Medulla oblongata (tissue), 1 donor: ENCODE data around the gene FAM78A.

Source experiments
- DNase-seq: peaks from one replicate; pipeline ENCODE4 v3.0.0-alpha.2; 2015; ENCODE audit errors: extremely low spot score

The FAM78A gene, protein sequence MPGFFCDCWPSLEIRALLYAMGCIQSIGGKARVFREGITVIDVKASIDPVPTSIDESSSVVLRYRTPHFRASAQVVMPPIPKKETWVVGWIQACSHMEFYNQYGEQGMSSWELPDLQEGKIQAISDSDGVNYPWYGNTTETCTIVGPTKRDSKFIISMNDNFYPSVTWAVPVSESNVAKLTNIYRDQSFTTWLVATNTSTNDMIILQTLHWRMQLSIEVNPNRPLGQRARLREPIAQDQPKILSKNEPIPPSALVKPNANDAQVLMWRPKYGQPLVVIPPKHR

GRCh38 chr9:131276094-131276888, at the start of gene FAM78A:
Gene FAM78A (minus strand): TSS chr9:131276510. CDS start chr9:131276179, 331 bp downstream.
- no peak for DNase-seq

GRCh38 chr9:131324736-131325679, 48.7 kb upstream of the FAM78A start:
- DNase-seq: no peak

DNA sequence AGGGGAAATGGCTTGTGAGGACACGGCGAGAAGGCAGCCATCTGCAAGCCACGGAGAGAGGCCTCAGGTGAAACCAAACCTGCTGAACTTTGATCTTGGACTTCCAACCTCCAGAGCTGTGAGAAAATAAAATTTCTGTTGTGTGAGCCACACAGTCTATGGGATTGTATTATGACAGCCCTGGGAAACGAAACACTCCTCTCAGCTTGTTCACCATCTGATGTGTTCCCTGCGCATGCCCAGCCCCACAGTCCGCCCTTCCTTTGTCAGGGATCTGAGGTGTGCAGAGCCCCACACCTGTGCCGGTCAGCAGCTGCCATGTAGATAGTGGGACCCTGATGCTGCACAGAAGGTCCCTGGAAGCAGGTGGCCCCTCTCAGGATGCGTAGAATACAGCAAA, 47.3 kb upstream of the FAM78A start:
- no peak for DNase-seq

GRCh38 chr9:131320031-131320685, 43.8 kb upstream of the FAM78A start:
- DNase-seq: no peak

DNA sequence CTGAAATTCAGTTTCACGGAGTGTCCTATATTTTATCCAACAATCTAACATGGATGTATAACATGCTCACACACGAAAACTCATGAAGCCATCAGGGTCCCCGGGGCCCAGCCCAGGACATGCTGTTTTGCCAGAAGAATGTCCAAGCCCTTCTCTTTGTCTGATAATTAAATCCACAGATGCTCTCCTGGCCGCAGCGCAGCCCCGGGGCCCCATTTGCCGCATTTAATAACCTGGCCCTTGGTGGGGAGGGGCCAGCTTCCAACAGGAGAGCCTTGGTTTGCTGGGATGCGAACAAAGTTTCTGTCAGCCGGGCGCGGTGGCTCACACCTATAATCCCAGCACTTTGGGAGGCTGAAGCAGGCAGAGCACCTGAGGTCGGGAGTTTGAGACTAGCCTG, 43.2 kb upstream of the FAM78A start:
- DNase-seq: no peak

DNA sequence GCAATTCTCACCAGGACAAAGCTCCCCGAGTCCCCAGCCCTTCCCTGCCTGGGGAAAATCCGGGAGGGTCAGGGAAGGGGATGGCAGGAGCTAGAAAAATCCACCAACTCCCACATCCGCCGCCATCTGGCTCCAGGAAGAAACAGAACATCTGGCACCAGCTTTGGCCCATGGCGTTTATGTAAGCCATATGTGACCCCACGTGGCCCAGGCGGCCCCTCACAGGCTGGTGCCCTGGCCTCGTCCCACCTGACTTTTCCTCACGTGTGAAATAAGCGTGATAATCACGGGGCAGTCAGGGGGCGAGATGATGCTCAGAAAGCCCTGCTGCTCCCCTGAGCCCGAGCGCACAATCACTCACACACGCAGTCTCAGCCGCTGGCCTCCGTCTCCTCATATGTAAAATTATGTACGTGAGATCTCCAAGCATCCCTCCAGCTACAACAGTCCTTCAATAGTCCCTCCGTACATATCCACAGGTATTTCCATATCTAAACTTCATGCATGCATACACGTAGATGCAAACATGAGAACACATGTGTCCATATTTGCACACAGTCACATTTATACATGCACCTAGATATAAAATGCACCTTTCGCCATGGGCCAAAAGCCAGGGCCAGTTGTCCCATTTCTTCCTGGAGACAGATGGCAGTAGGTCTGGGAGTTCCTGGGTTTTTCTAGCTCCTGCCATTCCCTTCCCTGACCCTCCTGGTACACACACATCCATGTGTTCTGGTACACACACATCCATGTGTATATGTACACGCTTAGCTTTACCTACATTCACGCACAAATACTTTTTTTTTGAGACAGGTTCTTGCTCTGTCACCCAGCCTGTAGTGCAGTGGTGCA, 42.1 kb upstream of the FAM78A start:
- no peak for DNase-seq

GRCh38 chr9:131312822-131313770, 36.8 kb upstream of the FAM78A start:
- DNase-seq: no peak

DNA sequence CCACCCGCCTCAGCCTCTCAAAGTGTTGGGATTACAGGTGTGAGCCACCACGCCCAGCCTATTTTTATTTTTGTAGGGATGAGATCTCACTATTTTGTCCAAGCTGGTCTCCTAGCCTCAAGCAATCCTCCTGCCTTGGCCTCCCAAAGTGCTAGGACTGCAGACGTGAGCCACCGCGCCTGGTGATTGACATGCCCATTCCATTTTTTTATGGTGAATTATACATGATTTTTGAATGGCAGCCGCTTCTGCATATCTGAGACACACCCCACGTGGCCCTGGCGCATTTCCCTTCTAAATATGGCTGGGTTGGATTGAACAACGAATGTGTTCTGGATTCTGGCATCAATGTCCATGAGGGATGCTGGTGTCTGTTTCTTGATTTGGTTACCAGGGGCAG, 35.9 kb upstream of the FAM78A start:
- DNase-seq: no peak

- DNase-seq: no peak
These were observed 34.7 kb upstream of the FAM78A start for GRCh38 chr9:131310833-131311554.

DNA sequence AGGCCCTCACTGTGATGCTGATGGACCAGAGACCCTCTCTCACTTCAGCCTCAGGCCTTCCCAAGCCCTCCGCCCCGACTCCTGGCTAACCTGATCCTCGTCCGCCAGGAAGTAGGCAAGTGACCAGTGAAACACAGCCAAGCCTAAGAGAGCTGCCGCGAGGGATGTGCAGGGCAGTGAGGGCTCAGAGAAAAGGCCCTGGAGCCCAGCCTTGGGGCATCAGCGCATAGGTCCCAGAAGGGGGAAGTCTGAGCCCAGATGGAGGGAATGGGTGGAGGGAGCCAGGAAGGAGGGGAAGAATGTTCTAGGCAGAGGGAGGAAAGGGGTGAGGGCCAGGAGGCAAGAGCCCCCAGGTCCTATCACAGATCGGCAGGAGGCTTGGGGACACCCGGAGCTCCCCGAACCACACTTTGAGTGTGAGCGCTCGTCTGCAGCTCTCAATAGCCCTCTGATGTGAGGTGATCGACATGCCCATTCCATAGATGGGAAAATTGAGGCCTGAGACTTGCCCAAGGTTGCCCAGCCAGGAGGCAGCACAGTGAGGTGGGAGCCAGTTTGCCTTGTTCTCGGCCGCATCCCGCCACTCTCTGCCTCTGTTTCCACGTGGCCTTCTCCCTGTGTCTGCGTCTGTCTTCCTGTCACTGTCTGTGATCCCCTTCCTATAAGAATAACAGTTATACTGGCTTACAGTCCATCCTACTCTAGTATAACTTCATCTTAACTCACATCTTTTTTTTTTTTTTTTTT, 33.4 kb upstream of the FAM78A start:
- no peak for DNase-seq

DNA sequence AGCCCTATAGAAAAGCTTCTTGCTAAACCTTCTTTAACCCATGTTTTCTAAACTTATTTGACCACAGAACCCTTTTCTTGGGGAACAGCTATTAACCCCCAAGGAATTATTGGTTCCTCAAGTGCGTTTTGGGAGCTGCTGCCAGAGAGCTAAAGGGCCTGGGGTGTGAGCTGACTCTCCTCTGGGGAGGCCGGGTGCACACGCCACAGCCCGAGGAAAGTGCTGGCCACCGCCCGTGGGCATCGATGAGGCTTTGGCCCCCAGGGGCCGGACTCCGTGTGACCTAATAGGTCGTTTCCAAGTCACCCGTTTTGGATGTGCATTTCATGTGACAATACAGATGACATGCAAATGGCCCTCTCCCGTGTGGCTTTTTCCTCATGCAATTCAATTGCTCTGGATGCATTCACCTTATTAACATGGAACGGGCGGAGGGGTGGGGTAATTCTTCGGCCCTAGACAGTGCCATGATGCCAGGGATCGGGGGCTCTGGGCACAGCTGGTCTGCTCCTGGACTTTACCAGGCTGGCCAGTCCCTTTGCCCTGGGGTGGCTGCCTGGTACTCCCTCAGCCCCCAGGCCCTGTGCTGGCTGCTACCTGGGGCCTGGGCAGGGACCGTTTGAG, 32.7 kb upstream of the FAM78A start:
- DNase-seq: no peak

DNA sequence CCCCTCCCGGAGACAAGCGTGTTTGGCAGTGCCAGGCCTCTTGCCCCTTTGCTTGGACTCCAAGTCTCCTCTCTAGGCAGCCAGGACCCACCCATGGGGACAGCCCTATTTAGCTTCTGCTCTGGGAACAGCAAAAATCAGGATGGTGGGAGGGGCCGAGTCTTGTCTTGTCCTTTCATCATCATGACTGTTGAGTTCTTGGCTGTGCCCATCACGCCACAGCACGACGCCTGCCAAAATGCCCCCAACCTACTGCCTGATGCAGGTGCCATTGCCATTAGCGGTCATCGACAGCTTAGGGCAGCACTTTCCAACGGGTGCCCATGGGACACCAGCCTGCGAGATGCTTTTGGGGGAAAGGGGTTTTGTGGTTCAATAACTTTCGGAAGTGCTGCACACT, 32.1 kb upstream of the FAM78A start:
- DNase-seq: no peak

DNA sequence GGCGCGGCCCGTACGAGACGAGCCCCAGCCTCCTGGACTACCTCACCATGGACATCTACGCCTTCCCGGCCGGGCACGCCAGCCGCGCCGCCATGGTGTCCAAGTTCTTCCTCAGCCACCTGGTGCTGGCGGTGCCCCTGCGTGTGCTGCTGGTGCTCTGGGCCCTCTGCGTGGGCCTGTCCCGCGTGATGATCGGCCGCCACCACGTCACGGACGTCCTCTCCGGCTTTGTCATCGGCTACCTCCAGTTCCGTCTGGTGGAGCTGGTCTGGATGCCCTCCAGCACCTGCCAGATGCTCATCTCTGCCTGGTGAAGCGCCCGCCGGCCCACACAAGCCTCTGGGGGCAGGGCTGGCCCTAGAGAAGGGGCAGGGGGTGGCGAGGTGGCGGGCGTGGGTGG, 31.7 kb upstream of the FAM78A start:
- no peak for DNase-seq

- DNase-seq: no peak
These were observed 30.2 kb upstream of the FAM78A start for GRCh38 chr9:131306397-131307004.

DNA sequence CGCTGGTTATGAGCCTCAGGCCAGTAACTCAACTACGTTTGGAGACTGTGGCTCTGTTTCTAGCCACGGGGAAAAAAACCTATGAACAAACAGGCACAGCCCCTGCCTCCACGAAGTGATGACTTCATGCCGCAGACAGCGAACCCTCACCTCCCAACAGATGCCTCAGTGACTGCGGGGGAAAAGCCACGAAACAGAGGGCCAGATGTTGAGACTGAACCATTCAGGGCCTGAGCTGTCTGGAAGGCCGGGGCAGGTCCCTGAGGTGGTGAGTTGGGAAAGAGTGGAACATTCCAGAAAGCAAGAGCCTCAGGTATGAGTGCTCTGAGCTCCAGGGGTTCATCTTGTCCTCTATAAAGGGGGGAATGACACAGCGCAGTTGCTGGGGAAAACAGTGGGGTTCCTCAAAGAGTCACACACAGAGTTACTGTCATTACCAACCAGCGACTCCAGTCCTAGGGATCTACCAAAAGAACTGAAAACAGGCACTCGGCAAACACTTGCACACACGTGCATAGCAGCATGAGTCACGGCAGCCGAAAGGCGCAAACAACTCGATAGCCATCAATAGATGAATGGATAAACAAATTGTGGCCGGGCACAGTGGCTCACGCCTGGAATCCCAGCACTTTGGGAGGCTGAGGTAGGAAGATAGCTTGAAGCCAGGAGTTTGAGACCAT, 28.5 kb upstream of the FAM78A start:
- DNase-seq: no peak
